ENCODE results near the gene RBBP5. TPM values are rescaled to one million over a fixed set of nuclear protein-coding genes. Genes with fewer than 3 reads are reported as not detected.

The RBBP5 gene
- polyA plus RNA-seq, 3 donors, result 4.9 to 10.2 (median 8.1) TPM

GRCh38 chr1:205059660-205060059 is 62.1 kb downstream of the RBBP5 start:
- Histone ChIP-seq H3K9ac (ENCODE audit: insufficient read depth, low read length, poor library complexity, severe bottlenecking) (no peak overlapping the region), H3K27ac (ENCODE audit: low read depth in 1 of 2, low read length in 2 of 2) (no peak overlapping the region), H3K4me3 (replicated peaks in 1 of 3; ENCODE audit: low read depth in 2 of 3, low read length in 3 of 3) (no peak overlapping the region), H4K20me1 (ENCODE audit: insufficient read depth, low read length) (no peaks in the 10 kb centered on the region), H3K4me1 (ENCODE audit: control insufficient read depth in 1 of 2, insufficient read depth in 2 of 2, low read length in 2 of 2) (no peaks in the 10 kb centered on the region), H3K4me2 (replicated peaks; ENCODE audit: extremely low read depth, low read length, poor library complexity, severe bottlenecking) (no peak overlapping the region), H3K27me3 (ENCODE audit: control insufficient read depth in 2 of 2, insufficient read depth in 2 of 2, low read length in 2 of 2) (no peaks in the 10 kb centered on the region), H2AFZ (ENCODE audit: insufficient read depth, low read depth, low read length, poor library complexity, severe bottlenecking) (no peak overlapping the region), H3K9me3 (replicated peaks in 1 of 2; ENCODE audit: control insufficient read depth in 1 of 2, insufficient read depth in 1 of 2, low read length in 2 of 2) (no peaks in the 10 kb centered on the region), H3K36me3 (replicated peaks in 1 of 2; ENCODE audit: control insufficient read depth in 1 of 2, insufficient read depth in 2 of 2, low read length in 2 of 2) (no peaks in the 10 kb centered on the region), H3K79me2 (ENCODE audit: insufficient read depth, low read length) (no peaks in the 10 kb centered on the region)
- Mint-ChIP-seq H3K4me3 (no peak overlapping the region), H3K27me3 (ENCODE audit: low read depth in 3 of 3) (peaks cover 0 to 3% (median 3%) of the 10 kb centered on the region in 3 donors), H3K36me3 (no peaks in the 10 kb centered on the region), H3K27ac (no peak overlapping the region), H3K9me3 (no peaks in the 10 kb centered on the region), H3K4me1 (no peaks in the 10 kb centered on the region)
- TF ChIP-seq CTCF (IDR thresholded peaks at IDR 0.05), result no peak
- intact Hi-C loops (cut with micrococcal nuclease), result loop anchor here in 1 of 2 donors (2.0 kb wide), 1 partner anchor 69 kb away; no protein-coding TSS in a partner anchor
- DNase-seq, result no peak
- 96% methylated on average over 5 of the region's 6 CpGs for WGBS (ENCODE audit: insufficient coverage)

DNA sequence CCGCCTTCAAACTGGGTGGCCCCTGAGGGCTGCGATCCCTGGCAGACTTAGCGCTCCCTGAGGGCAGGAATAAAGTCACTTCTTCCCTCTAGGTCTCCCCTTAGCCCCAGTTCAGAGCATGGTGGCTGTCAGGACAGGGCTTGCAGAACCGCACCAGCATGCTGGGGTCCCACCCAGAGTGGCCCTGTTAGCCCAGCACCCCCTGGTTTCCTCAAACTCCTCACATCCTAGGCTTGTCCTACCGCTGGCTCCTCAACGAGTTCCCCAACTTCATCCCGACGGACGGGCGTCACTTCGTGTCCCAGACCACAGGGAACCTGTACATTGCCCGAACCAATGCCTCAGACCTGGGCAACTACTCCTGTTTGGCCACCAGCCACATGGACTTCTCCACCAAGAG is 62.9 kb downstream of the RBBP5 start:
- Mint-ChIP-seq H3K27me3 (ENCODE audit: low read depth in 3 of 3) (peaks cover 0 to 5% (median 4%) of the 10 kb centered on the region in 3 donors), H3K4me3 (no peak overlapping the region), H3K4me1 (no peaks in the 10 kb centered on the region), H3K36me3 (no peaks in the 10 kb centered on the region), H3K9me3 (no peaks in the 10 kb centered on the region), H3K27ac (no peak overlapping the region)
- 90% methylated on average over 10 of the region's 12 CpGs for WGBS (ENCODE audit: insufficient coverage)
- no peaks in the 10 kb centered on the region for H3K9me3 ChIP-seq (replicated peaks in 1 of 2; ENCODE audit: control insufficient read depth in 1 of 2, insufficient read depth in 1 of 2, low read length in 2 of 2)
- no peaks in the 10 kb centered on the region for H3K27me3 ChIP-seq (ENCODE audit: control insufficient read depth in 2 of 2, insufficient read depth in 2 of 2, low read length in 2 of 2)
- H3K4me2 ChIP-seq (replicated peaks; ENCODE audit: extremely low read depth, low read length, poor library complexity, severe bottlenecking), result no peak overlapping the region
- TF ChIP-seq CTCF (IDR thresholded peaks at IDR 0.05), result no peak
- no peak overlapping the region for H2AFZ ChIP-seq (ENCODE audit: insufficient read depth, low read depth, low read length, poor library complexity, severe bottlenecking)
- H3K27ac ChIP-seq (ENCODE audit: low read depth in 1 of 2, low read length in 2 of 2), result no peak overlapping the region
- intact Hi-C loops (cut with micrococcal nuclease), result no loop called here
- no peaks in the 10 kb centered on the region for H4K20me1 ChIP-seq (ENCODE audit: insufficient read depth, low read length)
- no peak overlapping the region for H3K9ac ChIP-seq (ENCODE audit: insufficient read depth, low read length, poor library complexity, severe bottlenecking)
- no peaks in the 10 kb centered on the region for H3K79me2 ChIP-seq (ENCODE audit: insufficient read depth, low read length)
- H3K4me3 ChIP-seq (replicated peaks in 1 of 3; ENCODE audit: low read depth in 2 of 3, low read length in 3 of 3), result no peak overlapping the region
- H3K36me3 ChIP-seq (replicated peaks in 1 of 2; ENCODE audit: control insufficient read depth in 1 of 2, insufficient read depth in 2 of 2, low read length in 2 of 2), result no peaks in the 10 kb centered on the region
- no peaks in the 10 kb centered on the region for H3K4me1 ChIP-seq (ENCODE audit: control insufficient read depth in 1 of 2, insufficient read depth in 2 of 2, low read length in 2 of 2)
- no peak for DNase-seq

All from CD14-positive monocyte (primary cell).